Activated naive CD8-positive, alpha-beta T cell treated with anti-CD3 and anti-CD28 coated beads, Interleukin-2, amount 50 U/mL, for 24 hours (primary cell): ENCODE results near the gene COQ10B.
A peak's percentile ranks its signal among the peaks of the same experiment; 100 is the strongest.
"Not testable (repeated sequence)": the region's sequence is repeated elsewhere in the genome, so short reads cannot be mapped to it uniquely, and the experiment has no call there.

Source experiments
- ATAC-seq: fragments of 150-1000 bp; cut with Tn5 transposase; one replicate; pipeline ENCODE4 v1.10.0; 2021
- DNase-seq: peaks from one replicate; pipeline ENCODE4 v3.0.0; 2021
- H3K27ac Mint-ChIP-seq: one replicate; pipeline ENCODE4 v1.8.0; 2021; ENCODE audit warnings: mild to moderate bottlenecking, mixed read lengths
- H3K27me3 Mint-ChIP-seq: one replicate; pipeline ENCODE4 v1.8.0; 2021; ENCODE audit warnings: mixed read lengths
- H3K36me3 Mint-ChIP-seq: one replicate; pipeline ENCODE4 v1.8.0; 2021; ENCODE audit warnings: low read depth, mixed read lengths
- H3K4me1 Mint-ChIP-seq: one replicate; pipeline ENCODE4 v1.8.0; 2021; ENCODE audit warnings: mixed read lengths
- H3K4me3 Mint-ChIP-seq: one replicate; pipeline ENCODE4 v1.8.0; 2021; ENCODE audit warnings: mild to moderate bottlenecking, moderate library complexity, mixed read lengths
- H3K9me3 Mint-ChIP-seq: one replicate; pipeline ENCODE4 v1.8.0; 2021; ENCODE audit warnings: mixed read lengths

Gene COQ10B

GRCh38 chr2:197453123-197453913 lies at the start of gene COQ10B:
Gene COQ10B, plus strand, starts transcription at chr2:197453552. Its CDS starts 9 bp downstream, at chr2:197453561.
- Mint-ChIP-seq H3K27me3 (peaks cover 2% of the 10 kb centered on the region), H3K9me3 (no peaks in the 10 kb centered on the region), H3K36me3 (peaks cover 7% of the 10 kb centered on the region), H3K4me1 (peaks cover 51% of the 10 kb centered on the region), H3K4me3 (peak within 1 kb of the TSS; percentile 100), H3K27ac (peak within 1 kb of the TSS; percentile 100)
- DNase-seq (peak; percentile 97), ATAC-seq (peak; percentile 95)

- no peaks in the 10 kb centered on the region for H3K9me3 Mint-ChIP-seq
- no peaks in the 10 kb centered on the region for H3K27me3 Mint-ChIP-seq
- H3K4me1 Mint-ChIP-seq, result no peaks in the 10 kb centered on the region
- ATAC-seq (no peak), DNase-seq (no peak)
- H3K36me3 Mint-ChIP-seq, result peaks cover 63% of the 10 kb centered on the region
- H3K27ac Mint-ChIP-seq, result no peak overlapping the region
- H3K4me3 Mint-ChIP-seq, result no peak overlapping the region
Observed at GRCh38 chr2:197405582-197405981, 47.8 kb upstream of the COQ10B start.

DNA sequence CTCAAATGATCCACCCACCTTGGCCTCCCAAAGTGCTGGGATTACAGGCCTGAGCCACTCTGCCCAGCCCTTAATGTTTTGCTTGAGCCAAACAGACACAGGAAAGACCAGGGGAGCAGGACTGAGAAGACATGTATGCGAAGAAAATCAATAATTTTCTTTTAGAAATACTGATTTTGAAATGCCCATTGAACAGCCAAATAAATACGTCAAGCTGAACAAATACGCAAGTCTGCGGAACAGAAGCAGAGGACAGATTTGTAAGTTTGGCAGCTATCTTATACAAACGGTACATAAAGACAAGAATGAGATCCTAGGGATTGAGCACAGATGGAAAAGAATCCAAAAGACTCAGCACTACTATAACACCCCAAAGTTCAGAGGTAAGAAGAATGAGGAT lies 39.3 kb upstream of the COQ10B start:
- H3K36me3 Mint-ChIP-seq, result peaks cover 53% of the 10 kb centered on the region
- H3K27ac Mint-ChIP-seq, result no peak overlapping the region
- H3K9me3 Mint-ChIP-seq, result no peaks in the 10 kb centered on the region
- no peak for ATAC-seq
- no peak overlapping the region for H3K4me3 Mint-ChIP-seq
- H3K27me3 Mint-ChIP-seq, result no peaks in the 10 kb centered on the region
- H3K4me1 Mint-ChIP-seq, result no peaks in the 10 kb centered on the region
- no peak for DNase-seq

- H3K27ac Mint-ChIP-seq, result no peak overlapping the region
- ATAC-seq (no peak), DNase-seq (no peak)
- H3K4me1 Mint-ChIP-seq, result no peaks in the 10 kb centered on the region
- no peaks in the 10 kb centered on the region for H3K27me3 Mint-ChIP-seq
- no peak overlapping the region for H3K4me3 Mint-ChIP-seq
- H3K9me3 Mint-ChIP-seq, result no peaks in the 10 kb centered on the region
- peaks cover 55% of the 10 kb centered on the region for H3K36me3 Mint-ChIP-seq
Observed at GRCh38 chr2:197414515-197414914, 38.8 kb upstream of the COQ10B start.

GRCh38 chr2:197416268-197416667 lies 37.1 kb upstream of the COQ10B start:
- Mint-ChIP-seq H3K27me3 (no peaks in the 10 kb centered on the region), H3K4me1 (peaks cover 3% of the 10 kb centered on the region), H3K9me3 (no peaks in the 10 kb centered on the region), H3K27ac (no peak overlapping the region), H3K4me3 (no peak overlapping the region), H3K36me3 (peaks cover 49% of the 10 kb centered on the region)
- ATAC-seq, result no peak
- no peak for DNase-seq

GRCh38 chr2:197419438-197419837 lies 33.9 kb upstream of the COQ10B start:
- ATAC-seq, result no peak
- Mint-ChIP-seq H3K9me3 (no peaks in the 10 kb centered on the region), H3K4me3 (no peak overlapping the region), H3K27me3 (no peaks in the 10 kb centered on the region), H3K27ac (no peak overlapping the region), H3K4me1 (peaks cover 10% of the 10 kb centered on the region), H3K36me3 (peaks cover 50% of the 10 kb centered on the region)
- DNase-seq, result no peak

GRCh38 chr2:197423307-197423706 lies 30.0 kb upstream of the COQ10B start:
- Mint-ChIP-seq H3K36me3 (peaks cover 30% of the 10 kb centered on the region), H3K27me3 (no peaks in the 10 kb centered on the region), H3K9me3 (no peaks in the 10 kb centered on the region), H3K27ac (no peak overlapping the region), H3K4me1 (peaks cover 41% of the 10 kb centered on the region), H3K4me3 (no peak overlapping the region)
- DNase-seq, result no peak
- ATAC-seq, result no peak

- H3K4me1 Mint-ChIP-seq, result peaks cover 64% of the 10 kb centered on the region
- peaks cover 33% of the 10 kb centered on the region for H3K36me3 Mint-ChIP-seq
- no peaks in the 10 kb centered on the region for H3K9me3 Mint-ChIP-seq
- no peaks in the 10 kb centered on the region for H3K27me3 Mint-ChIP-seq
- no peak overlapping the region for H3K4me3 Mint-ChIP-seq
- DNase-seq (no peak), ATAC-seq (no peak)
- H3K27ac Mint-ChIP-seq, result peak overlapping the region; percentile 31
Observed at GRCh38 chr2:197425550-197425949, 27.8 kb upstream of the COQ10B start.

DNA sequence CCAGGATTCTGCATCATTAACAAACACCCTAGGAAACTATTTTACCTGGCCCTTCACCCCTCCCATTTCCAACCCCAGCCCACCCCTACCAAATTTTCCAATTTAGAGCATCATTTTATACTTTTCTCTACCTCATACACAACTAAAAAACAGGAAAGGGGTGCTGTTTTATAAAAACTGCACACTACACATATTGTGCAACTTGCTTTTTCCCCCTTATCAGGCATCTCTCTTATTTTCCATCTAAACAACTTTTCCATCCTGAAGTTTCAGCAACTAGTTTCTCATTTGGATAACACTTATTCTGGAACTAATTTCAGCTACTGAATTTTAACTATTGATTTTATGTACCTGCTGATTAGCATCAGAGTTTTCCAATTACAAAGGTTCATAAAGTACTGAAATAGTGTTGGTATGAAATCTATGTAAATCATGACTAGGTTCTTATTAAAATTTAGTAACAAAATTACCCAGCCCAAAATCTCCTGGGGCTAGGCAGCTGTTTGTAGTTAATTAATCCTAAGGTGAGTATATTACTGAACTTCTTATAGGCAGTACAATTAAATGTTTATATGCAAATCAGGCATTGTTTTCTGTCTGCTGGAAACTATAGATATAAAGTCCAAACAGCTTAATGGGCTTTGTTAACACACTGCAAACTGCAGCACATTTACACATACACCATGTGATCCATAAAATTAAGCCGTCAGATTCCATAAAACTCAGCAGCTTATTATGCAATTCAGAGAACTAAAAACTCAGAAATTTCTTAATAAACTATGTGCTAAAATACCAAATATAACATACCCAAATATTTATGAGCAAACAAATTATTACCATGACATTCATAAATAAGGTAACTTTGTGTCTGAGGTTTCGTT lies 26.4 kb upstream of the COQ10B start:
- Mint-ChIP-seq H3K4me3 (no peak overlapping the region), H3K27ac (peak overlapping the region; percentile 51), H3K9me3 (no peaks in the 10 kb centered on the region), H3K36me3 (peaks cover 31% of the 10 kb centered on the region), H3K4me1 (peaks cover 73% of the 10 kb centered on the region), H3K27me3 (no peaks in the 10 kb centered on the region)
- DNase-seq (no peak), ATAC-seq (no peak)

DNA sequence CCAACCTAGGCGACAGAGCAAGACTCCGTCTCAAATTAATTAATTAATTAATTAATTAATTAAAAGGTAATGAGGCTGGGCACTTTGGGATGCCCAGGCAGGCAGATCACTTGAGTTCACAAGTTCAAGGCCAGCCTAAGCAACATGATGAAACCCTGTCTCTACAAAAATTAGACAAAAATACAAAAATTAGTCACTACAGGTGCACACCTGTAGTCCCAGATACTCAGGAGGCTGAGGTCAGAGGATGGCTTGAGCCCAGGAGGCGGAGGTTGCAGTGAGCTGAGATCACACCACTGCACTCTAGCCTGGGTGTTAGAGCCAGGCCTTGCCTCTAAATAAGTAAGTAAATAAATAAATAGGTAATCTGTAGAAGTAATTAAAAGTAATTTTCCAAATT lies 25.4 kb upstream of the COQ10B start:
- Mint-ChIP-seq H3K36me3 (peaks cover 26% of the 10 kb centered on the region), H3K27ac (no peak overlapping the region), H3K9me3 (no peaks in the 10 kb centered on the region), H3K27me3 (no peaks in the 10 kb centered on the region), H3K4me3 (no peak overlapping the region), H3K4me1 (peaks cover 83% of the 10 kb centered on the region)
- no peak for ATAC-seq
- no peak for DNase-seq

DNA sequence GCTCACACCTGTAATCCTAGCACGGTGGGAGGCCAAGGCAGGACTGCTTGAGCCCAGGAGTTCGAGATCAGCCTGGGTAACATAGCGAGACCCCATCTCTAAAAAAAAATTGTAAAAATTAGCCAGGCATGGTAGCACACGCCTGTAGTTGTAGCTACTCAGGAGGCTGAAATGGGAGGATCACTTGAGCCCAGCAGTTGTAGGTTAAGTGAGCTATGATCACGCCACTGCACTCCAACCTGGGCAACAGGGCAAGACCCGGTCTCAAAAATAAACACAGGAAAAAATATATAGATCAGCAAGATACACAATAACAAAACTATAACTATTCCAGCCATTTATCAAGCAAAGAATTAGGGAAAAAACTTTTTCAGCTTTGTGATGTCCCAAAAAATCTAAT lies 21.5 kb upstream of the COQ10B start:
- Mint-ChIP-seq H3K27ac (peak overlapping the region; percentile 84), H3K4me1 (peaks cover 80% of the 10 kb centered on the region), H3K9me3 (no peaks in the 10 kb centered on the region), H3K27me3 (peaks cover 3% of the 10 kb centered on the region), H3K36me3 (peaks cover 27% of the 10 kb centered on the region), H3K4me3 (peak overlapping the region; percentile 70)
- DNase-seq (no peak), ATAC-seq (no peak)

- H3K9me3 Mint-ChIP-seq, DNase-seq, ATAC-seq, H3K27me3 Mint-ChIP-seq: not testable (repeated sequence)
- Mint-ChIP-seq H3K4me3 (peak overlapping the region; percentile 94), H3K27ac (peak overlapping the region; percentile 84), H3K4me1 (peaks cover 73% of the 10 kb centered on the region), H3K36me3 (peaks cover 27% of the 10 kb centered on the region)
Observed at GRCh38 chr2:197432527-197432926, 20.8 kb upstream of the COQ10B start.

- DNase-seq (no peak), ATAC-seq (no peak)
- peak overlapping the region; percentile 94 for H3K4me3 Mint-ChIP-seq
- H3K27ac Mint-ChIP-seq, result peak overlapping the region; percentile 100
- peaks cover 25% of the 10 kb centered on the region for H3K36me3 Mint-ChIP-seq
- no peaks in the 10 kb centered on the region for H3K9me3 Mint-ChIP-seq
- peaks cover 61% of the 10 kb centered on the region for H3K4me1 Mint-ChIP-seq
- H3K27me3 Mint-ChIP-seq, result peaks cover 3% of the 10 kb centered on the region
Observed at GRCh38 chr2:197433780-197434438, 19.4 kb upstream of the COQ10B start.
